AG04449 (cell line): Measurements from ENCODE around the gene SCO1.

Source experiments
- CTCF ChIA-PET: fragments of 350-600 bp; formaldehyde crosslinking; extraction: SDS; loops from one replicate; lab custom pipeline; 2021; ENCODE audit warnings: antibody characterized with exemption; lab: Yijun Ruan, JAX
- POLR2A ChIA-PET: fragments of 400-600, 350-600 bp; formaldehyde crosslinking; extraction: SDS; loops from one replicate; lab custom pipeline; 2020; ENCODE audit warnings: antibody characterized with exemption, inconsistent platforms; lab: Yijun Ruan, JAX
- DNase-seq: peaks from one replicate; pipeline ENCODE4 v3.0.0-alpha.2; 2010; ENCODE audit warnings: low read depth, low spot score
- H3K4me3 ChIP-seq: 2 replicates; pipeline ENCODE4 v1.5.1; 2011; ENCODE audit warnings: low read depth, mild to moderate bottlenecking, control low read depth, low read length
- CTCF ChIP-seq: IDR thresholded peaks from one replicate; pipeline ENCODE4 v1.5.1; 2011; ENCODE audit warnings: mild to moderate bottlenecking, moderate library complexity, low read length, control low read depth, inconsistent platforms; ENCODE audit not compliant: insufficient read depth; ENCODE audit errors: missing control alignments

Gene SCO1

GRCh38 chr17:10728331-10728892 lies 31.1 kb upstream of the SCO1 start:
- no peak for TF ChIP-seq CTCF
- CTCF ChIA-PET, result interaction anchor here (2.4 kb wide), 1 partner anchor 8 kb away, joined by 11 read pairs; no protein-coding TSS in a partner anchor

GRCh38 chr17:10727192-10727591 lies 29.9 kb upstream of the SCO1 start:
- ChIA-PET POLR2A (no interaction called here), CTCF (interaction anchor here (1.2 to 2.4 kb wide), 2 partner anchors 9 to 44 kb away, joined by 3 to 11 read pairs; no protein-coding TSS in a partner anchor)
- TF ChIP-seq CTCF, result no peak
- no peak for DNase-seq
- no peak overlapping the region for H3K4me3 ChIP-seq

More at GRCh38 chr17:10728331-10728892, 31.1 kb upstream of the SCO1 start:
- POLR2A ChIA-PET, result no interaction called here
- DNase-seq, result no peak
- no peak overlapping the region for H3K4me3 ChIP-seq

- H3K4me3 ChIP-seq, result no peak overlapping the region
- CTCF ChIA-PET, result interaction anchor here (1.0 to 2.4 kb wide), 3 partner anchors 10 to 43 kb away, joined by 3 to 11 read pairs (median 3); no protein-coding TSS in a partner anchor
- DNase-seq, result no peak
- TF ChIP-seq CTCF, result no peak
- POLR2A ChIA-PET, result no interaction called here
Measured at GRCh38 chr17:10726196-10726595, 28.9 kb upstream of the SCO1 start.

GRCh38 chr17:10725262-10725661 lies 27.9 kb upstream of the SCO1 start:
- no peak overlapping the region for H3K4me3 ChIP-seq
- ChIA-PET POLR2A (no interaction called here), CTCF (interaction anchor here (1.0 kb wide), 1 partner anchor 12 kb away, joined by 3 read pairs; no protein-coding TSS in a partner anchor)
- no peak for TF ChIP-seq CTCF
- DNase-seq, result no peak

GRCh38 chr17:10724546-10725195 lies 27.3 kb upstream of the SCO1 start:
- DNase-seq, result no peak
- ChIA-PET CTCF (no interaction called here), POLR2A (no interaction called here)
- no peak for TF ChIP-seq CTCF
- no peak overlapping the region for H3K4me3 ChIP-seq

- no peak overlapping the region for H3K4me3 ChIP-seq
- TF ChIP-seq CTCF, result no peak
- CTCF ChIA-PET, result interaction anchor here (1.3 to 1.8 kb wide), 2 partner anchors 18 to 71 kb away, joined by 4 read pairs; no protein-coding TSS in a partner anchor
- DNase-seq, result no peak
- POLR2A ChIA-PET, result no interaction called here
Measured at GRCh38 chr17:10718547-10718946, 21.2 kb upstream of the SCO1 start.
